Right atrium auricular region (tissue), 2 donors: ENCODE data around the gene GPR151. TPM values are rescaled to one million over a fixed set of nuclear protein-coding genes. Genes with fewer than 3 reads are reported as not detected.

Source experiments
- DNase-seq: peaks from one replicate; pipeline ENCODE4 v3.0.0-alpha.2; 2019; ENCODE audit warnings: low spot score
- H3K27ac ChIP-seq, 2 donors: fragments of 200-600 bp; sonication (generic); 1 replicate in 1 of 2; 2 replicates in 1 of 2; pipeline ENCODE4 v1.5.1; 2016 to 2019
- H3K27me3 ChIP-seq, 2 donors: fragments of 200-600 bp; sonication (generic); one replicate each; pipeline versions ENCODE4 v1.5.1 to v1.6.0; 2017 to 2019
- H3K36me3 ChIP-seq: fragments of 200-600 bp; sonication (generic); one replicate; pipeline ENCODE4 v1.5.1; 2016
- H3K4me1 ChIP-seq, 2 donors: fragments of 200-600 bp; sonication (generic); one replicate each; pipeline versions ENCODE4 v1.5.1 to v1.6.0; 2017 to 2019
- H3K4me3 ChIP-seq, 2 donors: fragments of 200-600 bp; sonication (generic); 1 replicate in 1 of 2; 2 replicates in 1 of 2; pipeline ENCODE4 v1.5.1; 2017 to 2019; ENCODE audit warnings: mild to moderate bottlenecking in 1 of 2, moderate library complexity in 1 of 2
- H3K9me3 ChIP-seq, 2 donors: fragments of 200-600 bp; sonication (generic); one replicate each; pipeline ENCODE4 v1.5.1; 2019
- CTCF ChIP-seq, 2 donors: fragments of 200-600 bp; sonication (generic); IDR thresholded peaks; one replicate each; pipeline ENCODE4 v1.5.1; 2019; ENCODE audit warnings: antibody characterized with exemption in 2 of 2
- total RNA-seq, 2 donors: library from RNA; depleted of rRNA; stranded (reverse); fragments of >200 nt; gene quantifications; one replicate each; pipeline ENCODE4 v1.1.0, GENCODE V29; 2016

Gene GPR151
- total RNA-seq, 2 donors from 2014 or later = not detected

GRCh38 chr5:146519554-146519953 is 3.6 kb upstream of the GPR151 start:
- H3K4me1 ChIP-seq = no peaks in the 10 kb centered on the region
- TF ChIP-seq CTCF (IDR thresholded peaks at IDR 0.05) = no peak

GRCh38 chr5:146515473-146516150 is 378 bp downstream of the GPR151 start:
- H3K36me3 ChIP-seq = peaks cover 15% of the 10 kb centered on the region
- no peak for TF ChIP-seq CTCF (IDR thresholded peaks at IDR 0.05)
- no peaks in the 10 kb centered on the region for H3K4me1 ChIP-seq
- H3K27ac ChIP-seq = no peak overlapping the region
- H3K9me3 ChIP-seq = no peaks in the 10 kb centered on the region
- no peak overlapping the region for H3K4me3 ChIP-seq
- DNase-seq = no peak
- H3K27me3 ChIP-seq = no peaks in the 10 kb centered on the region

More at GRCh38 chr5:146519554-146519953, 3.6 kb upstream of the GPR151 start:
- H3K4me3 ChIP-seq = no peak overlapping the region
- H3K27ac ChIP-seq = no peak overlapping the region
- no peak for DNase-seq
- H3K9me3 ChIP-seq = no peaks in the 10 kb centered on the region
- no peaks in the 10 kb centered on the region for H3K36me3 ChIP-seq
- H3K27me3 ChIP-seq = no peaks in the 10 kb centered on the region

GRCh38 chr5:146514575-146514974 is 1.4 kb downstream of the GPR151 start:
- no peak overlapping the region for H3K4me3 ChIP-seq
- no peak for TF ChIP-seq CTCF (IDR thresholded peaks at IDR 0.05)
- no peaks in the 10 kb centered on the region for H3K27me3 ChIP-seq
- H3K36me3 ChIP-seq = peaks cover 25% of the 10 kb centered on the region
- H3K4me1 ChIP-seq = no peaks in the 10 kb centered on the region
- no peak overlapping the region for H3K27ac ChIP-seq
- no peaks in the 10 kb centered on the region for H3K9me3 ChIP-seq
- no peak for DNase-seq

GRCh38 chr5:146513462-146513861 is 2.5 kb downstream of the GPR151 start:
- no peaks in the 10 kb centered on the region for H3K9me3 ChIP-seq
- H3K4me1 ChIP-seq = no peaks in the 10 kb centered on the region
- no peak for DNase-seq
- no peak for TF ChIP-seq CTCF (IDR thresholded peaks at IDR 0.05)
- no peak overlapping the region for H3K27ac ChIP-seq
- H3K4me3 ChIP-seq = no peak overlapping the region
- peaks cover 34% of the 10 kb centered on the region for H3K36me3 ChIP-seq
- H3K27me3 ChIP-seq = no peaks in the 10 kb centered on the region

- Histone ChIP-seq H3K36me3 (peaks cover 63% of the 10 kb centered on the region), H3K4me3 (no peak overlapping the region), H3K27me3 (no peaks in the 10 kb centered on the region), H3K27ac (no peak overlapping the region), H3K9me3 (no peaks in the 10 kb centered on the region), H3K4me1 (no peaks in the 10 kb centered on the region)
- DNase-seq = no peak
- no peak for TF ChIP-seq CTCF (IDR thresholded peaks at IDR 0.05)
These were observed 5.3 kb downstream of the GPR151 start for GRCh38 chr5:146510559-146511125.
